Activated naive CD4-positive, alpha-beta T cell treated with anti-CD3 and anti-CD28 coated beads, Interleukin-2, amount 50 U/mL, for 16 hours (primary cell): ENCODE data around the gene CEP78.
A peak's percentile ranks its signal among the peaks of the same experiment; 100 is the strongest.
"Not testable (repeated sequence)": the region's sequence is repeated elsewhere in the genome, so short reads cannot be mapped to it uniquely, and the experiment has no call there.

Experiments used
- DNase-seq: peaks from one replicate; pipeline ENCODE4 v3.0.0-alpha.2; 2020

Gene CEP78, protein sequence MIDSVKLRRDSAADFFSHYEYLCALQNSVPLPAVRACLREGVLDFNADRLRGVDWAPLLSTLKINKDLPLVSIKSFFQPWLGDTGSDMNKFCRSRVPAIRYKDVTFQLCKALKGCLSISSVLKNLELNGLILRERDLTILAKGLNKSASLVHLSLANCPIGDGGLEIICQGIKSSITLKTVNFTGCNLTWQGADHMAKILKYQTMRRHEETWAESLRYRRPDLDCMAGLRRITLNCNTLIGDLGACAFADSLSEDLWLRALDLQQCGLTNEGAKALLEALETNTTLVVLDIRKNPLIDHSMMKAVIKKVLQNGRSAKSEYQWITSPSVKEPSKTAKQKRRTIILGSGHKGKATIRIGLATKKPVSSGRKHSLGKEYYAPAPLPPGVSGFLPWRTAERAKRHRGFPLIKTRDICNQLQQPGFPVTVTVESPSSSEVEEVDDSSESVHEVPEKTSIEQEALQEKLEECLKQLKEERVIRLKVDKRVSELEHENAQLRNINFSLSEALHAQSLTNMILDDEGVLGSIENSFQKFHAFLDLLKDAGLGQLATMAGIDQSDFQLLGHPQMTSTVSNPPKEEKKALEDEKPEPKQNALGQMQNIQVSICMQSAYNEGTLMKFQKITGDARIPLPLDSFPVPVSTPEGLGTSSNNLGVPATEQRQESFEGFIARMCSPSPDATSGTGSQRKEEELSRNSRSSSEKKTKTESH

GRCh38 chr9:78235762-78236550 lies at the start of gene CEP78:
Gene CEP78 (plus strand): TSS chr9:78236075. CDS start chr9:78236351, 276 bp downstream.
- DNase-seq: peak; percentile 90

GRCh38 chr9:78187763-78188484 lies 48.0 kb upstream of the CEP78 start:
- DNase-seq: no peak

- no peak for DNase-seq
Measured at GRCh38 chr9:78188594-78188993, 47.3 kb upstream of the CEP78 start.

DNA sequence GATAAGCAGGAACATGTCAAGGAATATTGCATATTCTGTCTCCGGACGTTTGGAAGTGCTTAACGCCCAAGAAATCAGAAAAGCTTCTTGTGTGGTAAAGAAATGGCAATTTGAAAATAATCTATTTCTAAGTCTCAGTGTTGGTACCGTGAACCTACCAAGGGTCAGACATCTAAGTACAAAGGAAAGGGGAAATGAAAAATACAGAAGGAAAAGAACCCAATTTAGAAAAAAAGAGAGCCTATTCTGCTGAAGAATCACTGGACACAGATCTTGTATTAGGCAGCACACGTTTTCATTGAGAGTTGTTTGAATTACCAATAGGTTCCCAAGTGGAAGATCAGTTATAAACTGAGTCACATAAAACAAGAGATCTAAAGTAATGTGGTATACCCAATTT lies 46.9 kb upstream of the CEP78 start:
- no peak for DNase-seq

- DNase-seq: no peak
Measured at GRCh38 chr9:78189461-78189860, 46.4 kb upstream of the CEP78 start.

- no peak for DNase-seq
Measured at GRCh38 chr9:78191931-78192330, 43.9 kb upstream of the CEP78 start.

- no peak for DNase-seq
Measured at GRCh38 chr9:78196258-78196657, 39.6 kb upstream of the CEP78 start.

- DNase-seq: peak; percentile 53
Measured at GRCh38 chr9:78201158-78201777, 34.6 kb upstream of the CEP78 start.

- no peak for DNase-seq
Measured at GRCh38 chr9:78207319-78207718, 28.6 kb upstream of the CEP78 start.

GRCh38 chr9:78207901-78208300 lies 28.0 kb upstream of the CEP78 start:
- no peak for DNase-seq

- DNase-seq: no peak
Measured at GRCh38 chr9:78209127-78209526, 26.7 kb upstream of the CEP78 start.

- DNase-seq: no peak
Measured at GRCh38 chr9:78210841-78211301, 25.0 kb upstream of the CEP78 start.

DNA sequence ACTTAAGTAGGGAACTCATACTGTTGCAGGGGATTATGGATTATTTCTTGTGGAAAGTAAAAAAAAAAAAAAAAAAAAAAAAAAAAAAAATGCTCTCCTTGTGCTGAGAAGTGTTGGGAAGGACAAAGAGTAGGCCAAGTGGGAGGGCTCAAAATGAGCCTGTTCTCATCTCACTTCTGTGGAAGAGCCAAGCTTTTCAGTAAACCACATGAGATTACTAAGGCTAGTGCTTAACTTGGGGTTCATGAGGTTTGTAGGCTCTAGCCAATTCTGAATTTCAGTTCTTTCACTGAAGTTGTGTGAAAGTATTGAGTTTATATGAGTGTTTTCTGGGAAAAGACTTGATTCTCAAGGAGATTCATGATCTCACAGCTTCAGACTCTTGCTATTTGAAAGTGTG lies 23.0 kb upstream of the CEP78 start:
- no peak for DNase-seq

GRCh38 chr9:78213712-78214111 lies 22.2 kb upstream of the CEP78 start:
- DNase-seq: no peak

- DNase-seq: no peak
Measured at GRCh38 chr9:78214492-78214891, 21.4 kb upstream of the CEP78 start.

DNA sequence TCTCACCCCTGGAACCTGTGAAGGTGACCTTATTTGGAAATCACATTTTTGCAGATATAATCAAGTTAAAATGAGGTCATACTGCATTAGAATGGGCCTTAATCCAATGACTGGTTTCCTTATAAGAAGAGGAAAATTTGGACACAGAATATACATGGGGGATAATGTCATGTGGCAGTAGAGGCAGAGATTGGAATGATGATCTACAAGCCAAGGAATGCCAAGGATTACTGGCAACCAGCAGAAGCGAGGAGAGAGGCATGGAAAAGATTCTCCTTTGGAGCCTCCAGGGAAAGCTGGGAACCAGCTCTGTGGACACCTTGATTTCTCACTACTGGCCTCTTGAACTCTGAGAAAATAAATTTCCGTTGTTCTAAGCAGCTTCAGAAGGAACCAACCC lies 20.2 kb upstream of the CEP78 start:
- no peak for DNase-seq

GRCh38 chr9:78218890-78219289 lies 17.0 kb upstream of the CEP78 start:
- DNase-seq: no peak

DNA sequence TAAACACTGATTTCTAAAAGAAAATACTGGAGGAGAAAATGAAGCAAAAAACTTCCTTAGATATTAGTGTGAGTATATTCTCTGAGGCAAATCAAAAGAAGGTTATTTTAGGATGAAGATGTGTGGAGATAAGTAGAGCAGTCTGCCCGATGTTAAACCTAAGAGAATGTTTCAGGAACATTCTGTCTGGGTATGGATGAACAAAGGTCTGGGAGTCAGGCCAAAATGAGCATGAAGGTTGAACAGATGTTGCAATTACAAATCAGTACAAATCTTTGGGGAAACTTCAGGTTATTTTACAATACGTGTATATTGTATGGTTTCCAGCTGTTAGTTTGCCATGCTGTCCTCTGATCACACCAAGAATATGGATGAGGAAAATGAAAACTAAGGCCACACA lies 14.4 kb upstream of the CEP78 start:
- no peak for DNase-seq

DNA sequence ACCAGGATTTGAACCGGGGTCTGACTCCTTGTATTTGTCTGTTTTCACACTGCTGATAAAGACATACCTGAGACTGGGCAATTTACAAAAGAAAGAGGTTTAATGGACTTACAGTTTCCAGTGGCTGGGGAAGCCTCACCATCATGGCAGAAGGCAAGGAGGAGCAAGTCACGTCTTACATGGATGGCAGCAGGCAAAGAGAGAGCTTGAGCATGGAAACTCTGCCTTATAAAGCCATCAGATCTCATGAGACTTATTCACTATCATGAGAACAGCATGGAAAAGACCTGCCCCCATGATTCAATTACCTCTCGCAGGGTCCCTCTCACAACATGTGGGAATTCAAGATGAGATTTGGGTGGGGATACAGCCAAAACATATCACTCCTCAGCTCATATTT lies 14.0 kb upstream of the CEP78 start:
- DNase-seq: not testable (repeated sequence)

GRCh38 chr9:78230761-78231160 lies 5.1 kb upstream of the CEP78 start:
- DNase-seq: no peak

DNA sequence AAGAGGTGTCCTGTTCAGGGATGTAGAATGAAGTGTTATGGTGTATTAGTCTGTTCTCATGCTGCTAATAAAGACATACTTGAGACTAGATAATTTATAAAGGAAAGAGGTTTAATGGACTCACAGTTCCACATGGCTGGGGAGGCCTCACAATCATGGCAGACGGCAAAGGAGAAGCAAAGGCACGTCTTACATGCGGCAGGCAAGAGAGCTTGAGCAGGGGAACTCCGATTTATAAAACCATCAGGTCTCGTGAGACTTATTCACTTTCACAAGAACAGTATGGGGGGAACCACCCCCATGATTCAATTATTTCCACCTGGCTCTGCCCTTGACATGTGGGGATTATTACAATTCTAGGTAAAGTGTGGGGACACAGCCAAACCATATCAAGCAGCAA lies 3.4 kb upstream of the CEP78 start:
- not testable (repeated sequence) for DNase-seq

- DNase-seq: no peak
Measured at GRCh38 chr9:78234810-78235209, 1.1 kb upstream of the CEP78 start.
